A549 (cell line): ENCODE measurements around the gene RPL32. TPM values are rescaled to one million over a fixed set of nuclear protein-coding genes. Genes with fewer than 3 reads are reported as not detected.

Experiments
- ATAC-seq, 2 experiments: fragments of 200-7000 bp in 1 of 2; fragments of >200 bp in 1 of 2; cut with Nextera tagmentation in 1 of 2; cut with Tn5 transposase in 1 of 2; 3 replicates each; pipeline versions ENCODE4 v1.8.0 to v1.9.1; 2018 to 2020; ENCODE audit warnings: mild to moderate bottlenecking in 1 of 2, moderate library complexity in 1 of 2
- CTCF ChIA-PET: fragments of 300-600 bp; sonication (Branson Sonifier 250); formaldehyde crosslinking; extraction: SDS; loops from one replicate; lab custom pipeline; 2021; ENCODE audit warnings: antibody characterized with exemption, inconsistent platforms; lab: Yijun Ruan, JAX
- POLR2A ChIA-PET: fragments of 350-600 bp; formaldehyde crosslinking; extraction: SDS; loops from one replicate; lab custom pipeline; 2021; ENCODE audit warnings: antibody characterized with exemption, inconsistent platforms; lab: Yijun Ruan, JAX
- DNase-seq, 2 experiments: peaks; one replicate each; pipeline versions ENCODE4 v3.0.0 to v3.0.0-alpha.2; 2011 to 2016; ENCODE audit warnings: low read depth in 1 of 2, low spot score in 1 of 2
- FAIRE-seq: peaks from 2 replicates; lab custom pipeline; 2011; peaks lifted over from hg19 to GRCh38; lab: Jason Lieb, UNC
- H3K27ac ChIP-seq, 2 experiments: fragments of >200 bp; sonication (Bioruptor Twin); formaldehyde crosslinking; 3 replicates each; pipeline ENCODE4 v1.5.1; 2016 to 2017
- H3K4me1 ChIP-seq: fragments of >200 bp; sonication (Bioruptor Twin); formaldehyde crosslinking; 3 replicates; pipeline ENCODE4 v1.6.1; 2016
- H3K4me2 ChIP-seq: fragments of >200 bp; sonication (Bioruptor Twin); formaldehyde crosslinking; 3 replicates; pipeline ENCODE4 v1.6.1; 2016
- H3K4me3 ChIP-seq: fragments of >200 bp; sonication (Bioruptor Twin); formaldehyde crosslinking; 3 replicates; pipeline ENCODE4 v1.5.1; 2016
- H3K9me3 ChIP-seq: fragments of >200 bp; sonication (Bioruptor Twin); formaldehyde crosslinking; 3 replicates; pipeline ENCODE4 v1.6.1; 2016
- BHLHE40 ChIP-seq: IDR thresholded peaks from 2 replicates; pipeline ENCODE4 v1.6.1; 2012; ENCODE audit warnings: low read depth, low read length, inconsistent platforms
- CBX2 ChIP-seq: fragments of 200-600 bp; sonication (generic); IDR thresholded peaks from 2 replicates; pipeline ENCODE4 v1.6.1; 2016; ENCODE audit warnings: low read depth, mild to moderate bottlenecking, borderline replicate concordance
- CBX8 ChIP-seq: fragments of 200-600 bp; sonication (generic); IDR thresholded peaks from 2 replicates; pipeline ENCODE4 v1.6.1; 2016
- CHD2 ChIP-seq: fragments of 150-350 bp; IDR thresholded peaks from 2 replicates; pipeline ENCODE4 v1.6.1; 2014; ENCODE audit warnings: low read length; ENCODE audit not compliant: partially characterized antibody
- EP300 ChIP-seq, 2 experiments: fragments of >200 bp; sonication (Bioruptor Twin); formaldehyde crosslinking; IDR thresholded peaks; 2 replicates in 1 of 2; 3 replicates in 1 of 2; pipeline ENCODE4 v1.6.1; 2016 to 2017
- FOSB ChIP-seq: fragments of 250-450 bp; sonication (Bioruptor Pico); IDR thresholded peaks from 2 replicates; pipeline ENCODE4 v1.5.0; 2020; ENCODE audit warnings: mild to moderate bottlenecking, moderate library complexity
- FOSL2 ChIP-seq, 2 experiments: fragments of 450-650 bp in 1 of 2; fragments of >200 bp in 1 of 2; sonication (Bioruptor Twin) in 1 of 2; formaldehyde crosslinking; IDR thresholded peaks; 2 replicates each; pipeline versions ENCODE4 v1.5.0 to v1.6.1; 2016 to 2020; ENCODE audit warnings: mild to moderate bottlenecking in 1 of 2, moderate library complexity in 1 of 2
- FOXS1 ChIP-seq: fragments of 250-450 bp; sonication (Bioruptor Pico); IDR thresholded peaks from 2 replicates; pipeline ENCODE4 v1.5.0; 2020; ENCODE audit warnings: mild to moderate bottlenecking, moderate library complexity
- GATA3 ChIP-seq: IDR thresholded peaks from 2 replicates; pipeline ENCODE4 v1.6.1; 2012; ENCODE audit warnings: borderline replicate concordance
- HDAC2 ChIP-seq: fragments of 200-600 bp; sonication (generic); IDR thresholded peaks from 2 replicates; pipeline ENCODE4 v1.6.1; 2016
- HEYL ChIP-seq: fragments of 250-450 bp; sonication (Bioruptor Pico); IDR thresholded peaks from 2 replicates; pipeline ENCODE4 v1.8.0; 2021; ENCODE audit warnings: mild to moderate bottlenecking, moderate library complexity
- JUNB ChIP-seq: fragments of >200 bp; sonication (Bioruptor Twin); formaldehyde crosslinking; IDR thresholded peaks from 2 replicates; pipeline ENCODE4 v1.6.1; 2016
- MAFK ChIP-seq: fragments of 450-650 bp; IDR thresholded peaks from 2 replicates; pipeline ENCODE4 v1.6.1; 2014; ENCODE audit not compliant: partially characterized antibody
- MYC ChIP-seq: IDR thresholded peaks from 2 replicates; pipeline ENCODE4 v1.6.1; 2012; ENCODE audit warnings: mild to moderate bottlenecking, inconsistent platforms, low read length, improper control_type of control experiment, borderline replicate concordance
- NPAS2 ChIP-seq: fragments of 250-450 bp; sonication (Bioruptor Pico); IDR thresholded peaks from 2 replicates; pipeline ENCODE4 v1.8.0; 2022; ENCODE audit warnings: mild to moderate bottlenecking, moderate library complexity, borderline replicate concordance
- PHF8 ChIP-seq: fragments of 200-600 bp; sonication (generic); IDR thresholded peaks from 2 replicates; pipeline ENCODE4 v1.6.1; 2016; ENCODE audit warnings: low read depth, mild to moderate bottlenecking, antibody characterized with exemption, moderate library complexity, borderline replicate concordance
- RAD21 ChIP-seq, 2 experiments: fragments of >200 bp in 1 of 2; sonication (Bioruptor Twin) in 1 of 2; formaldehyde crosslinking in 1 of 2; IDR thresholded peaks in 1 of 2; conservative IDR thresholded peaks in 1 of 2; 2 replicates in 1 of 2; 3 replicates in 1 of 2; pipeline ENCODE4 v1.6.1; 2012 to 2018; ENCODE audit warnings: inconsistent platforms in 1 of 2
- RARB ChIP-seq: fragments of 250-450 bp; sonication (Bioruptor Pico); IDR thresholded peaks from 2 replicates; pipeline ENCODE4 v1.8.0; 2021; ENCODE audit warnings: mild to moderate bottlenecking, moderate library complexity
- RFX5 ChIP-seq: fragments of 450-650 bp; IDR thresholded peaks from 2 replicates; pipeline ENCODE4 v1.7.1; 2014; ENCODE audit warnings: antibody characterized with exemption, mild to moderate bottlenecking, moderate library complexity
- RNF2 ChIP-seq: fragments of 200-600 bp; sonication (generic); IDR thresholded peaks from 2 replicates; pipeline ENCODE4 v1.6.1; 2016; ENCODE audit warnings: low read depth, mild to moderate bottlenecking, antibody characterized with exemption, moderate library complexity, borderline replicate concordance
- SMC3 ChIP-seq: fragments of >200 bp; sonication (Bioruptor Twin); formaldehyde crosslinking; IDR thresholded peaks from 3 replicates; pipeline ENCODE4 v1.6.1; 2018; ENCODE audit warnings: inconsistent platforms
- USF2 ChIP-seq: fragments of 450-650 bp; IDR thresholded peaks from 2 replicates; pipeline ENCODE4 v1.6.1; 2014; ENCODE audit warnings: antibody characterized with exemption
- ZFP36 ChIP-seq: fragments of 450-650 bp; IDR thresholded peaks from 2 replicates; pipeline ENCODE4 v1.6.1; 2014; ENCODE audit warnings: borderline replicate concordance; ENCODE audit not compliant: partially characterized antibody
- WGBS: methylation state at CpG from one replicate; pipeline ENCODE4 v1.1.6; 2017; ENCODE audit errors: missing lambda C conversion rate; 5-methylcytosine and 5-hydroxymethylcytosine counted together
- polyA plus RNA-seq, 4 experiments: library from polyadenylated mRNA; depleted of rRNA in 3 of 4; stranded (reverse); fragments of >200 nt; fragmentation: RNase III in 1 of 4; extraction: RNeasy Plus Mini Kit Qiagen cat#74134 plus additional on column Dnase treatment in 1 of 4; gene quantifications; 2 replicates in 3 of 4; 3 replicates in 1 of 4; pipeline ENCODE4 v1.2.3, GENCODE V29; 2011 to 2017

RPL32 gene
- polyA plus RNA-seq, 2 of the 4 experiments (the other 2 are of a cell fraction) = 2,144 to 2,852 TPM

DNA sequence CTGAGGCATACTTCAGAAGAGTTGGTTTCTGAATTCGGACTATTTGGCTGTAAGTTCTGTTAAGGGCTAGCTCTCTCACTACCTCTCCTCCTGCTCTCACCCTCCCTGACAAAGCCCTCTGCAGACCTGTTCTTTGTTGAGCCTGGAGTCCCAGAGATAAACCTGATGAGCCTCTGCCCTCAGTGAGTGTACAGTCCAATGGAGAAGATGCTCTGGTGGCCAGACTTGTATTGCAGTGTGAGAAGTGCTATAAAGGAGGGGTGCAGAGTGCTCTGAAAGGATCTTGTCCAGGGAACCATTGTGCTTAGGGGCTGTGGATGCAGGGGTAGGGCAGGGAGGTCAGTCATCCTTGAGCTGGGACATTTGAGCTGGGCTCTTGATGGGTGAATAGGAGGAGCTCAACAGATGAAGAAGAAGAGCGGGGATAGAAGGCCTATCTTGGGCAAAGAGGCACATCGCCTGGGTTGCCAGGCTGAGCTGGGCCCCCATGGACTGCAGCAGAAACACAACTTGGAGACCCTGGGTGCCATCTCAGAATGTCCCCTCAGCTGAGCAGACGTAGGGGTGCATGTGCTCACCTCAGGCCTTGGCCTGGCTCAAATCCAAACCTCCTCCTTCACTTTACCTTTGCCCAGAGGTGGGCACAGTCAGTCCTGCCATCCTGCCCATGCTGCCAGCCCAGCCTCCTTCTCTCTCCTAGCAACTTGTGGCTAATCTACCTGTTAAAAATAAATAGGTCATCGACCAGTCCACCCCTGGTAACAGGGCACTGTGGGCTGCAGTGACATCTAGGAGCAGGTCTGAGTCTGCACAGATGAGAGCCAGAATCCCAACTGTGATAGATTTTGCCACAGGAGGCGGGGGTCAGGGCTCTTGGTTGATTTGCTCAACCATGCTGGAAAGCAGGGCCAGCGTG is 41.6 kb downstream of the RPL32 start:
- FAIRE-seq (no peak), DNase-seq (no peak), ATAC-seq (peak; percentile 66 to 85)
- TF ChIP-seq EP300 (IDR thresholded peaks at IDR 0.05) (no peak), BHLHE40 (no peak), PHF8 (no peak)
- CTCF ChIA-PET = interaction anchor here (1.3 to 2.8 kb wide), 6 partner anchors 10 to 31 kb away, joined by 4 to 22 read pairs (median 5); no protein-coding TSS in a partner anchor
- POLR2A ChIA-PET = no interaction called here
- Histone ChIP-seq H3K4me1 (peaks cover 5% of the 10 kb centered on the region; the same call in 1 of the 3 replicates), H3K27ac (no peak overlapping the region), H3K9me3 (no peaks in the 10 kb centered on the region), H3K4me2 (no peak overlapping the region), H3K4me3 (no peak overlapping the region)
- WGBS = 77% methylated on average over 7 of the region's 7 CpGs

GRCh38 chr3:12798559-12799179 is 42.7 kb downstream of the RPL32 start:
- no peak for DNase-seq
- TF ChIP-seq USF2 = no peak
- TF ChIP-seq SMC3 = no peak
- TF ChIP-seq PHF8 = no peak
- peak in 1 of 2 experiments; percentile 9; a peak in 2 of 6 replicates for ATAC-seq
- H3K4me2 ChIP-seq = no peak overlapping the region
- WGBS = 83% methylated on average over 12 of the region's 12 CpGs
- H3K27ac ChIP-seq = no peak overlapping the region
- no peak overlapping the region for H3K4me3 ChIP-seq
- POLR2A ChIA-PET = no interaction called here
- CTCF ChIA-PET = interaction anchor here (1.2 to 2.8 kb wide), 7 partner anchors 10 to 32 kb away, joined by 3 to 22 read pairs (median 4); no protein-coding TSS in a partner anchor
- FAIRE-seq = no peak
- no peaks in the 10 kb centered on the region for H3K9me3 ChIP-seq
- H3K4me1 ChIP-seq = peaks cover 5% of the 10 kb centered on the region; the same call in 1 of the 3 replicates

- 76% methylated on average over 8 of the region's 8 CpGs for WGBS
- no peaks in the 10 kb centered on the region for H3K9me3 ChIP-seq
- DNase-seq = no peak
- H3K4me1 ChIP-seq = peaks cover 5% of the 10 kb centered on the region; the same call in 1 of the 3 replicates
- H3K4me2 ChIP-seq = no peak overlapping the region
- no peak for FAIRE-seq
- no peak overlapping the region for H3K4me3 ChIP-seq
- ChIA-PET POLR2A (no interaction called here), CTCF (interaction anchor here (0.9 to 2.8 kb wide), 6 partner anchors 9 to 78 kb away, joined by 3 to 22 read pairs (median 4); no protein-coding TSS in a partner anchor)
- ATAC-seq = 0 out of 6 replicates have a peak, but pooled peaks of 1 of the 2 experiments have one; percentile 4
- H3K27ac ChIP-seq = no peak overlapping the region
- TF ChIP-seq RARB (no peak), JUNB (no peak), RAD21 (conservative IDR thresholded peaks at IDR 0.05 in 1 of 2, IDR thresholded peaks at IDR 0.05 in 1 of 2) (no peak), ZFP36 (no peak), MYC (no peak), CHD2 (no peak), FOSL2 (IDR thresholded peaks at IDR 0.05) (no peak), FOSL2 (CRISPR knock-in tag; IDR thresholded peaks at IDR 0.05) (no peak), USF2 (no peak), FOXS1 (no peak), HEYL (CRISPR knock-in tag) (no peak), CBX8 (no peak), RFX5 (no peak), EP300 (IDR thresholded peaks at IDR 0.05) (no peak), GATA3 (no peak), NPAS2 (no peak), RNF2 (no peak), HDAC2 (no peak), CBX2 (no peak), FOSB (CRISPR knock-in tag) (no peak), MAFK (no peak)
These were observed 43.3 kb downstream of the RPL32 start for GRCh38 chr3:12797892-12798558.
